K562 (cell line): ENCODE data around the gene PRKAG1. TPM values are rescaled to one million over a fixed set of nuclear protein-coding genes. Genes with fewer than 3 reads are reported as not detected.
A peak's percentile ranks its signal among the peaks of the same experiment; 100 is the strongest.

ENCODE experiments used
- CEBPG ChIP-seq, 3 experiments: fragments of 200-800 bp in 1 of 3; sonication (Bioruptor generic) in 1 of 3; sonication (generic) in 1 of 3; formaldehyde crosslinking in 1 of 3; IDR thresholded peaks in 2 of 3; conservative IDR thresholded peaks in 1 of 3; 2 replicates each; pipeline versions ENCODE4 v1.6.1 to v1.8.0; 2016 to 2022; ENCODE audit warnings: missing compliant biosample characterization in 2 of 3, missing genetic modification characterization in 2 of 3, mild to moderate bottlenecking in 1 of 3, missing genetic modification reagents in 1 of 3
- CSDE1 ChIP-seq, 2 experiments: fragments of 450-650 bp; IDR thresholded peaks; 2 replicates each; pipeline ENCODE4 v1.6.1; 2016; ENCODE audit warnings: mild to moderate bottlenecking in 1 of 2
- JUND ChIP-seq, 2 experiments: IDR thresholded peaks; 2 replicates in 1 of 2; 3 replicates in 1 of 2; pipeline ENCODE4 v1.6.1; 2011; ENCODE audit warnings: borderline replicate concordance in 2 of 2, low read depth in 2 of 2, low read length in 2 of 2, improper control_type of control experiment in 1 of 2, missing biosample characterization in 1 of 2, missing genetic modification characterization in 1 of 2, missing genetic modification reagents in 1 of 2
- RAD21 ChIP-seq, 2 experiments: fragments of 250-450 bp in 1 of 2; fragments of 450-650 bp in 1 of 2; sonication (Bioruptor Pico) in 1 of 2; formaldehyde crosslinking in 1 of 2; IDR thresholded peaks in 1 of 2; conservative IDR thresholded peaks in 1 of 2; 2 replicates each; pipeline versions ENCODE4 v1.4.0 to v1.8.0; 2020 to 2022; ENCODE audit warnings: mild to moderate bottlenecking in 2 of 2, moderate library complexity in 1 of 2
- polyA plus RNA-seq, 8 experiments: library from polyadenylated mRNA; depleted of rRNA in 4 of 8; stranded (reverse) in 5 of 8; unstranded in 3 of 8; fragments of >200 nt; fragmentation: Nextera tagmentation in 2 of 8; fragmentation: Illumina TruSeq in 1 of 8; extraction: Ambion mirVana in 2 of 8; extraction: Trizol in 1 of 8; gene quantifications; 2 replicates each; pipeline versions ENCODE4 v1.2.1 to v1.2.3, GENCODE V29; 2011 to 2014; ENCODE audit warnings: inconsistent platforms in 1 of 8, missing spikeins in 1 of 8
- total RNA-seq, 7 experiments: library from RNA; depleted of rRNA in 6 of 7; stranded (reverse); fragments of >200 nt in 6 of 7; fragmentation: Illumina TruSeq in 2 of 7; extraction: Trizol in 2 of 7; gene quantifications; 2 replicates each; pipeline versions ENCODE4 v1.2.1 to v1.2.3, GENCODE V29; 2011 to 2021; ENCODE audit warnings: low replicate concordance in 1 of 7
- TF ChIP-seq, protein P1 (sequence below): fragments of 450-650 bp; IDR thresholded peaks from 2 replicates; pipeline ENCODE4 v1.6.1; 2018; ENCODE audit not compliant: partially characterized antibody
- TF ChIP-seq, protein P2 (sequence below): fragments of 250-450 bp; sonication (Bioruptor Pico); IDR thresholded peaks from 2 replicates; pipeline ENCODE4 v1.5.0; 2020; ENCODE audit warnings: mild to moderate bottlenecking
- TF ChIP-seq, protein P3 (sequence below): sonication (generic); formaldehyde crosslinking; IDR thresholded peaks from 2 replicates; pipeline ENCODE4 v1.9.0; 2022; ENCODE audit warnings: mild to moderate bottlenecking, missing genetic modification reagents
- TF ChIP-seq, protein P4 (sequence below), 2 experiments: fragments of 450-650 bp; formaldehyde crosslinking in 1 of 2; IDR thresholded peaks; 2 replicates each; pipeline versions ENCODE4 v1.4.0 to v1.6.1; 2014 to 2020; ENCODE audit warnings: mild to moderate bottlenecking in 2 of 2, borderline replicate concordance in 1 of 2, low read depth in 1 of 2

PRKAG1 gene
- total and polyA plus RNA-seq, 9 of the 15 experiments (the other 6 are each of a cell fraction or from before 2014, with no cell fraction given): 51.1 to 126 (median 79.1) TPM

DNA sequence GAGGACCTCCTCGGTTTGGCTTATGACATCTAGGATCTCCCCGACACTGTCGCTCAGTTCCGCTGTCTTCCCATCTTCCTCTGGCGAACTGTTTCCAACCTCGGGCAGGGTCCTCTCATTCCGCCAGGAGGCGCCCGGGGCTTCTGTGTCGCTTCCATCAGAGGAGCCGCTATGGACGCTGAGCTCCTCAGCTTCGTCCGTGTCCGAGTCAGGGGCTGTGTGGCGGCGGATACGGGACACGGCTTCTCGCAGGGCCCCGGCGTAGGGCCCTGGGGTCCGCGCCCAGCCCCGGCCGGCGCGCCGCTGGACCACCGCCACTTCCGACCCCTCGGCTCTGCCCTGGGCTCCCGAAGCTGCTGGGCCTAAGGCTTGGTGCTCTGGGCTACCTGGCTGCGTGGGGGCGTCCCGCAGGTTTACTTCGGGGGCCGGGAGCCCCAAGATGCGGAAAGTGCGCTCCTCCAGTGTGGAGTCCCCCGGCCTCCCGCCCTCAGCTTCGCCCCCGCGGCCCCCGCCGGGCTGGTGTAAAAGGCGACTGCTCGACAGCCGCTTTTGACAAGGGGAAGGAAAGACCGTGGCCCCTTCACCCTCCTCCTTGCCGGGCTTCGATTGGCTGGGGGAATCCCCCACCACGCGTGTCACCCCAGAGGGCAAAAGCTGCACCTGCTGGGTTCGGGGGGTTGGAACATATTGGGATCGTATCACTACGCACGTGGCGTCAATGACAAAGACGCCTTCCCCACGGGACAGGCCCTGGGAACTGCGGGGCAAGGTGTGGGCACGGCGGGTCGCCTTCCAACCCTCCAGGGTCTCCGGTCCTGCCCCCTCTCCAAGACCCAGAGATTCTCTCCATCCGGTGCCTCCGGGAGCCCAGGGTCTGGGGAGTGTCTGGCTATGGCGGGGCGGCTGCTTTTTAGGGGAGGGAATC is 21.5 kb downstream of the PRKAG1 start (continued):
- TF ChIP-seq, protein P1, sequence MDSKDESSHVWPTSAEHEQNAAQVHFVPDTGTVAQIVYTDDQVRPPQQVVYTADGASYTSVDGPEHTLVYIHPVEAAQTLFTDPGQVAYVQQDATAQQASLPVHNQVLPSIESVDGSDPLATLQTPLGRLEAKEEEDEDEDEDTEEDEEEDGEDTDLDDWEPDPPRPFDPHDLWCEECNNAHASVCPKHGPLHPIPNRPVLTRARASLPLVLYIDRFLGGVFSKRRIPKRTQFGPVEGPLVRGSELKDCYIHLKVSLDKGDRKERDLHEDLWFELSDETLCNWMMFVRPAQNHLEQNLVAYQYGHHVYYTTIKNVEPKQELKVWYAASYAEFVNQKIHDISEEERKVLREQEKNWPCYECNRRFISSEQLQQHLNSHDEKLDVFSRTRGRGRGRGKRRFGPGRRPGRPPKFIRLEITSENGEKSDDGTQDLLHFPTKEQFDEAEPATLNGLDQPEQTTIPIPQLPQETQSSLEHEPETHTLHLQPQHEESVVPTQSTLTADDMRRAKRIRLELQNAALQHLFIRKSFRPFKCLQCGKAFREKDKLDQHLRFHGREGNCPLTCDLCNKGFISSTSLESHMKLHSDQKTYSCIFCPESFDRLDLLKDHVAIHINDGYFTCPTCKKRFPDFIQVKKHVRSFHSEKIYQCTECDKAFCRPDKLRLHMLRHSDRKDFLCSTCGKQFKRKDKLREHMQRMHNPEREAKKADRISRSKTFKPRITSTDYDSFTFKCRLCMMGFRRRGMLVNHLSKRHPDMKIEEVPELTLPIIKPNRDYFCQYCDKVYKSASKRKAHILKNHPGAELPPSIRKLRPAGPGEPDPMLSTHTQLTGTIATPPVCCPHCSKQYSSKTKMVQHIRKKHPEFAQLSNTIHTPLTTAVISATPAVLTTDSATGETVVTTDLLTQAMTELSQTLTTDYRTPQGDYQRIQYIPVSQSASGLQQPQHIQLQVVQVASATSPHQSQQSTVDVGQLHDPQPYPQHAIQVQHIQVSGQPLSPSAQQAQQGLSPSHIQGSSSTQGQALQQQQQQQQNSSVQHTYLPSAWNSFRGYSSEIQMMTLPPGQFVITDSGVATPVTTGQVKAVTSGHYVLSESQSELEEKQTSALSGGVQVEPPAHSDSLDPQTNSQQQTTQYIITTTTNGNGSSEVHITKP: no peak
- TF ChIP-seq JUND (IDR thresholded peaks at IDR 0.05; ENCODE audit: borderline replicate concordance, low read depth, low read length): peak; percentile 38; the same call in 1 of the 2 replicates
- TF ChIP-seq JUND (tag; IDR thresholded peaks at IDR 0.05; ENCODE audit: borderline replicate concordance, low read depth, low read length): no peak; the same call in 2 of the 3 replicates
- TF ChIP-seq, protein P2, sequence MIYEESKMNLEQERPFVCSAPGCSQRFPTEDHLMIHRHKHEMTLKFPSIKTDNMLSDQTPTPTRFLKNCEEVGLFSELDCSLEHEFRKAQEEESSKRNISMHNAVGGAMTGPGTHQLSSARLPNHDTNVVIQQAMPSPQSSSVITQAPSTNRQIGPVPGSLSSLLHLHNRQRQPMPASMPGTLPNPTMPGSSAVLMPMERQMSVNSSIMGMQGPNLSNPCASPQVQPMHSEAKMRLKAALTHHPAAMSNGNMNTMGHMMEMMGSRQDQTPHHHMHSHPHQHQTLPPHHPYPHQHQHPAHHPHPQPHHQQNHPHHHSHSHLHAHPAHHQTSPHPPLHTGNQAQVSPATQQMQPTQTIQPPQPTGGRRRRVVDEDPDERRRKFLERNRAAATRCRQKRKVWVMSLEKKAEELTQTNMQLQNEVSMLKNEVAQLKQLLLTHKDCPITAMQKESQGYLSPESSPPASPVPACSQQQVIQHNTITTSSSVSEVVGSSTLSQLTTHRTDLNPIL (CRISPR knock-in tag): no peak
- TF ChIP-seq CEBPG (CRISPR knock-in tag; IDR thresholded peaks at IDR 0.05): no peak
- TF ChIP-seq CEBPG (tag; conservative IDR thresholded peaks at IDR 0.05 in 1 of 2, IDR thresholded peaks at IDR 0.05 in 1 of 2): no peak
- TF ChIP-seq RAD21 (CRISPR knock-in tag; conservative IDR thresholded peaks at IDR 0.05 in 1 of 2, IDR thresholded peaks at IDR 0.05 in 1 of 2): peak; percentile 70 to 86
- TF ChIP-seq, protein P3, sequence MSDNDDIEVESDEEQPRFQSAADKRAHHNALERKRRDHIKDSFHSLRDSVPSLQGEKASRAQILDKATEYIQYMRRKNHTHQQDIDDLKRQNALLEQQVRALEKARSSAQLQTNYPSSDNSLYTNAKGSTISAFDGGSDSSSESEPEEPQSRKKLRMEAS (CRISPR knock-in tag): no peak
- TF ChIP-seq CSDE1 (IDR thresholded peaks at IDR 0.05): no peak
- TF ChIP-seq, protein P4, sequence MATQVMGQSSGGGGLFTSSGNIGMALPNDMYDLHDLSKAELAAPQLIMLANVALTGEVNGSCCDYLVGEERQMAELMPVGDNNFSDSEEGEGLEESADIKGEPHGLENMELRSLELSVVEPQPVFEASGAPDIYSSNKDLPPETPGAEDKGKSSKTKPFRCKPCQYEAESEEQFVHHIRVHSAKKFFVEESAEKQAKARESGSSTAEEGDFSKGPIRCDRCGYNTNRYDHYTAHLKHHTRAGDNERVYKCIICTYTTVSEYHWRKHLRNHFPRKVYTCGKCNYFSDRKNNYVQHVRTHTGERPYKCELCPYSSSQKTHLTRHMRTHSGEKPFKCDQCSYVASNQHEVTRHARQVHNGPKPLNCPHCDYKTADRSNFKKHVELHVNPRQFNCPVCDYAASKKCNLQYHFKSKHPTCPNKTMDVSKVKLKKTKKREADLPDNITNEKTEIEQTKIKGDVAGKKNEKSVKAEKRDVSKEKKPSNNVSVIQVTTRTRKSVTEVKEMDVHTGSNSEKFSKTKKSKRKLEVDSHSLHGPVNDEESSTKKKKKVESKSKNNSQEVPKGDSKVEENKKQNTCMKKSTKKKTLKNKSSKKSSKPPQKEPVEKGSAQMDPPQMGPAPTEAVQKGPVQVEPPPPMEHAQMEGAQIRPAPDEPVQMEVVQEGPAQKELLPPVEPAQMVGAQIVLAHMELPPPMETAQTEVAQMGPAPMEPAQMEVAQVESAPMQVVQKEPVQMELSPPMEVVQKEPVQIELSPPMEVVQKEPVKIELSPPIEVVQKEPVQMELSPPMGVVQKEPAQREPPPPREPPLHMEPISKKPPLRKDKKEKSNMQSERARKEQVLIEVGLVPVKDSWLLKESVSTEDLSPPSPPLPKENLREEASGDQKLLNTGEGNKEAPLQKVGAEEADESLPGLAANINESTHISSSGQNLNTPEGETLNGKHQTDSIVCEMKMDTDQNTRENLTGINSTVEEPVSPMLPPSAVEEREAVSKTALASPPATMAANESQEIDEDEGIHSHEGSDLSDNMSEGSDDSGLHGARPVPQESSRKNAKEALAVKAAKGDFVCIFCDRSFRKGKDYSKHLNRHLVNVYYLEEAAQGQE (IDR thresholded peaks at IDR 0.05; ENCODE audit: borderline replicate concordance): peak; percentile 75
- TF ChIP-seq, protein P4 (CRISPR knock-in tag; IDR thresholded peaks at IDR 0.05; ENCODE audit: low read depth): no peak
